HCEC 1CT (cell line): ENCODE measurements around the gene H3-3A.

Source experiments
- DNase-seq: peaks from one replicate; pipeline ENCODE4 v3.0.0-alpha.2; 2017

The H3-3A gene

GRCh38 chr1:226116673-226117072 is 54.2 kb downstream of the H3-3A start:
- no peak for DNase-seq

GRCh38 chr1:226117330-226117729 is 54.8 kb downstream of the H3-3A start:
- no peak for DNase-seq

GRCh38 chr1:226118357-226118756 is 55.8 kb downstream of the H3-3A start:
- DNase-seq: no peak

- no peak for DNase-seq
Measured at GRCh38 chr1:226119169-226119568, 56.7 kb downstream of the H3-3A start.

- no peak for DNase-seq
Measured at GRCh38 chr1:226120398-226120797, 57.9 kb downstream of the H3-3A start.

GRCh38 chr1:226121049-226121586 is 58.6 kb downstream of the H3-3A start:
- DNase-seq: no peak
